ENCODE measurements around the gene XAB2. TPM values are rescaled to one million over a fixed set of nuclear protein-coding genes. Genes with fewer than 3 reads are reported as not detected.
"Not testable (repeated sequence)": the region's sequence is repeated elsewhere in the genome, so short reads cannot be mapped to it uniquely, and the experiment has no call there.

Gene XAB2
- total RNA-seq, 2 experiments from 2014 or later, result 44.0 to 45.8 TPM

DNA sequence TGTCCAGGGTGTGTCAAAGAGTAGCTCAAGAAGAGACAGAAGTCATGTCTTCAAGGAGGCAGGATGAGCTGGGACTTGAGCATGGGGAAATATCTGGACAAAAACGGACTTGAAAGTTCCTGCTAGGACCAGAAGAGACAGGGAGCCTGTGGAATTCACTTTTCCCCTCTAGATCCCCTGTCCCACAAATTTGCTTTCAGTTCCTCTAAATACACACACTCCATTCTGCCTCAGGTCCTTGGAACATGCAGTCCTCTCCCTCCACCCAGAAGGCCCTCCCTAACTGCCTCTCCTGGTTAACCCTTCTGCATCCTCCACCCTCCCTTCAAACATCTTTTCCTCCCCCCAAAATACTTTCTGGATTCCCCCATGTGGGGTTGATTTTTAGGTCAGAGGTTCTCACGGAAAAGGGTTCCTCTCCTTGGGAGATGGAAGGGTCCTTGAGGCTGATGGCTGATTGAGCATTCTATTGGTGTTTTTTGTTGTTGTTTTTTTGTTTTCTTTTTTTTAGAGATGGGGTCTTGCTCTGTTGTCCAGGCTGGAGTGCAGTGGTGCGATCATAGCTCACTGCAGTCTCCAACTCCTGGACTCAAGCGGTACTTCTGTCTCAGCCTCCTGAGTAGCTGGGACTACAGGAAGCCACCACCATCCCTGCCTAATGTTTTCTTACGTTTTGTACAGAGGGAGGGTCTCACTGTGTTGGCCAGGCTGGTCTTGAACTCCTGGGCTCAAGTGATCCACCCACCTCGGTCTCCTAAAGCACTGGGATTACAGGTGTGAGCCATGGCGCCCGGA, 32.6 kb upstream of the XAB2 start:
- no peaks in the 10 kb centered on the region for H3K27me3 Mint-ChIP-seq
- H3K36me3 Mint-ChIP-seq, result no peaks in the 10 kb centered on the region
- peaks cover 16% of the 10 kb centered on the region for H3K4me1 Mint-ChIP-seq
- no peak overlapping the region for H3K27ac Mint-ChIP-seq
- H3K9me3 Mint-ChIP-seq, result no peaks in the 10 kb centered on the region
- DNase-seq, result no peak
- H3K4me3 Mint-ChIP-seq, result no peak overlapping the region

DNA sequence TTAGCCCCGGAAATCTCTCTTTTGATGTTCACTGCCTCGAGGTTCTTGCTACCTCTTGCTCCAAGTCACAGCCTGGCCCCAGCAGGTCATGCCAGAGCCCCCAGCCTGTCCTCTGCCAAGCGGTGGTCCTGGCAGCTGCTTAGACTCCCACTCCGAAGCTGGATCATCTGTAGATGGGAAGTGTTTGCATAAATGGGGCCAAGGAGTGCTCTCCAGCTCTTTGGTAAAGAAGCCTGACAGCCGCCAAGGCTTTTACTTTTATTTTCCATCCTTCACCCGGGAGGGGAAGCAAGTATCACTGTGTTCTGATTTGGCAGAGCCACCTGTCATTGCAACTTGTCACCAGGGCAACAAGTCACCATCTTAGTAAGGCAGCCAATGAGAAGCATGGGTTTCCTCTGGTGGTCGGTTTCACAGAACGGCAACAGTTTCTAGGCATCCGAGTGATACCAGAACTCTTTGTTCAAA, 28.9 kb upstream of the XAB2 start:
- Mint-ChIP-seq H3K36me3 (no peaks in the 10 kb centered on the region), H3K27me3 (no peaks in the 10 kb centered on the region), H3K27ac (peak overlapping the region; percentile 87), H3K4me3 (peak overlapping the region; percentile 77), H3K4me1 (peaks cover 24% of the 10 kb centered on the region), H3K9me3 (no peaks in the 10 kb centered on the region)
- DNase-seq, result peak; percentile 69

DNA sequence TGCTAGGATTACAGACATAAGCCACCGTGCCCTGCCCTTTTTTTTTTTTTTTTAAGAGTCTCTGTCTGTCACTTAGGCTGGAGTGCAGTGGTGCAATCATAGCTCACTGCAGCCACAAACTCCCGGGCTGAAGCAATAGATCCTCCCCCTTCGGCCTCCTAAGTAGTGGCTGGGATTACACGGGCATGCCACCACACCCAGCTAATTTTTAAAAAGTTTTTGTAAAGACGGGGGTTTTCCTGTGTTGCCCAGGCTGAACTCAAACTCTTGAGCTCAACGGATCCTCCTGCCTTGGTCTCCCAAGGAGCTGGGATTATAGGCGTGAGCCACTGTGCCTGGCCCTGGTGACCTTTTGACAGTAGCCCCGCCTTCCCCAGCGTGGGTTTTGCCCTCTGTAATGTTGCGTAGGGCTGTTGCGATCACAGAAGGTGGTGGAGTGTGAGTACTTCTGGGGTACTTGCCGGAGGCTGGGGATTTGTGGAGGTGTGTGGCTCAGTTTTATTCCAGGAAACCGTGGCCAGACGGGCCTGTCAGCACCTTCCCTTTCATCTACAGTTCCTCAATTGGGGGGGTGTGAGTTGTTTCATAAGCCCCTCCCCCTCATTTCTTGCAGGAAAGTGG, 27.9 kb upstream of the XAB2 start:
- Mint-ChIP-seq H3K27me3 (peaks cover 2% of the 10 kb centered on the region), H3K4me3 (peak overlapping the region; percentile 1), H3K27ac (peak overlapping the region; percentile 87), H3K36me3 (no peaks in the 10 kb centered on the region), H3K9me3 (no peaks in the 10 kb centered on the region), H3K4me1 (peaks cover 30% of the 10 kb centered on the region)
- DNase-seq, result peak; percentile 76

DNA sequence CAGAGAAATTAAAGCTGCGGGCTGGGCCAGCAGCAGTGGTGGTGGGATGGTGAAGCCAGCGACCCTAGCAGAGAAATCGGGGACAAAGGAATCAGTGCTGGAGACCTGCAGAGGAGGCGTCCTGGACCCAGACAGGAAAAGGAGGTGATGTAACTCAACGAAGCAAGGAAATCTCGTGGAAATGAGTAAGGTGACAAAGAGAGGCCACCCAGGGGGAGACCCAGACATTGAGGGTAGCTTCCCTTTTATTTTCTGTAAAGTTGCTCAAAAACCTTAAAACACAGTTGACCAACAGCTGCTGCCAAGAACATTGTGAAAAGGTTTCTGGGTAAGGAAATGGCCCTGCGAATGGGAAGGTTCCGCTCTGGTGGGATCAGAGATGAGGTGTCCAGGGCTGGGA, 26.2 kb upstream of the XAB2 start:
- DNase-seq, result no peak
- Mint-ChIP-seq H3K4me1 (peaks cover 33% of the 10 kb centered on the region), H3K4me3 (no peak overlapping the region), H3K27ac (no peak overlapping the region), H3K27me3 (peaks cover 6% of the 10 kb centered on the region), H3K9me3 (no peaks in the 10 kb centered on the region), H3K36me3 (no peaks in the 10 kb centered on the region)

DNA sequence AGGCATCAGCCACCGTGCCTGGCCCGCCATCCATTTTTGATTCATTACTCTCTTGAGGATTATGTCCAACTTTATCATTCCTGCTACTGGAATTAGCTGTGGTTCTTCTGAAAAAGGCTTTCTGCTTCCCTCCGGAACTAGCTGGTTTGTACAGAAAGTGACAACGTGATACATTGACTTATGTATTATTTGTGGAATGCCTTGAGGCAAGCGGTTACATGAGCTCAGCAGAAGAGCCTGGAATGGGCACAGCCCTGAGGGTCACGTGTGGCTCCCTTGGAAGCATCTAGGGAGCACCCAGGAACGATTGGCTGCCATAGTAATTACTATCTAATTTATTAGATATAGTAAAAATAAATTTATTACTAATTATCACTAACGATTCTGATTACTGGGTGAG, 25.1 kb upstream of the XAB2 start:
- H3K4me1 Mint-ChIP-seq, result peaks cover 33% of the 10 kb centered on the region
- peaks cover 6% of the 10 kb centered on the region for H3K27me3 Mint-ChIP-seq
- no peaks in the 10 kb centered on the region for H3K9me3 Mint-ChIP-seq
- H3K4me3 Mint-ChIP-seq, result no peak overlapping the region
- H3K36me3 Mint-ChIP-seq, result no peaks in the 10 kb centered on the region
- H3K27ac Mint-ChIP-seq, result no peak overlapping the region
- DNase-seq, result no peak

DNA sequence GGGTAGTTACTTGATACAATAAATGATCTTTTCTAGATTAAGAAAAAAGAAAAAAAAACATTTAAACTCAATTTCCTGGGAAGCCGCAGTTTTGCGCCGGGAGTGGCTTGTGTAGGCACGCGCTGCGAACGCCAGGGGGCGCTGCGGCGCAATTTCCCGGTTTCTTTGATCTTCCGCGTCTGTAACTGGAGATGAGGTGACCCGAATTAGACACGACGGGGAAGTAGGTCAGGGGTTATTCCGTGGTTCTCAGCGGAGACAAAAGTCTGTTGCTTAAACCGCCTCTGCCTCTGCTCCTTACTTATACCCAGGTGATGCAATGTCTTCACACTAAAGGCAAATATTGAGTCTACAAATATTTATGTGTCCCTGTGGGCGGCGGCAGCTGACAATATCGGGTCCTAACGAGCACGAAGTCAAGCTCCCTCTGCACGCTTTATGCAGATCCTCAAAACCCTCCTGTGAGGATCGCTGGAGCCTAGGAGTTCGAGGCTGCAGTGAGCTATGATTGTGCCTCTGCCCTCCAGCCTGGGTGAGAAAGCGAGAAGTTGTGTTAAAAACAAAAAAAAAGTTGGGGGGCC, 22.8 kb upstream of the XAB2 start:
- no peaks in the 10 kb centered on the region for H3K9me3 Mint-ChIP-seq
- H3K27me3 Mint-ChIP-seq, result peaks cover 6% of the 10 kb centered on the region
- H3K27ac Mint-ChIP-seq, result peak overlapping the region; percentile 73
- DNase-seq, result peak; percentile 79
- peaks cover 19% of the 10 kb centered on the region for H3K4me1 Mint-ChIP-seq
- H3K4me3 Mint-ChIP-seq, result peak overlapping the region; percentile 59
- no peaks in the 10 kb centered on the region for H3K36me3 Mint-ChIP-seq

DNA sequence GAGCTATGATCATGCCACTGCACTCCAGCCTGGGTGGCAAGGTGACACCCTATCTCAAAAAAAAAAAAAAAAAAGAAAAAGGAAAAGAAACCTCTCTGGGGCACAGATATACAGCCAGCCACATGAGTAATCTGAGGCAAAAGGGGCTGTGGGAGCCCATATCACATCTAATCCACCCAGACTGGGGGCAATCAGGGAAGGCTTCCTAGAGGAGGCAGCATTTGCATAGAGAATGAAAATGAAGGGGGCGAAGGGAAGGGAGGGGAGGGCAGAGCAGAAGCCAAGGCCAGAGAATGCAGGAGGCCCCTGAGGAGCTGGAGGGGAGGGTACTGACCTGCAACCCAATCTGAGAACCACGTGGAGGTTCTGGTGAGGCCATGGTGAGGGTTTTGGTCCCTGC, 20.8 kb upstream of the XAB2 start:
- peaks cover 10% of the 10 kb centered on the region for H3K4me1 Mint-ChIP-seq

DNA sequence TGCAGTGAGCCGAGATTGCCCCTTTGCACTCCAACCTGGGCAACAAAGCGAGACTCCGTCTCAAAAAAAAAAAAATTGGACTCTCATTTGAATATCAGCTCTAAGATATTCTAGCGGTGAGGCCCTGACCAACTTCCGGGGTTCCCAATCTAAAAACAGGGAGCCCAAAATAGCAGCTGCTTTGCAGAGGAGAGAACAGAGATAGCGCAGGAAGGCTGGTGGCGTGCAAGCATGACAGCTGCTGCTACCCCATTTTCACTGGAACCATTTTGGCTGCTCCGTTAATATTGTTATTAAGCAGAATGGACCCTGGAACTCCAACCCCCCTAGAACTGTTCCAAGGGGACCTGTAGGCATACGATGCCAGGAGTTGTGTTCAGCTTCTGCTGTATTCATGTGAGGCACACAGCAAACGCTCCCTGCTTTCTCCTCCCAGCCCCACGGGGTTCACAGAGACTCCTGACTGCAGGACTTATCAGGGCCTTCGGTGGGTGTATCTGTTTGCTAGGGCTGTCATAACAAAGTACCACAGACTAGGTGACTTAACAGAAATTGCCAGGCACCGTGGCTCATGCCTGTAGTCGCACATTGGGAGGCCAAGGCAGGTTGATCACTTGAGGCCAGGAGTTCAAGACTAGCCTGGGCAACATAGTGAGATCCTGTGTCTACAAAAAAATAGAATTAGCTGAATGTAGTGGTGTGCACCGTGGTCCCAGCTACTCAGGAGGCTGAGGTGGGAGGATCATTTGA, 19.1 kb upstream of the XAB2 start:
- Mint-ChIP-seq H3K27ac (no peak overlapping the region), H3K9me3 (no peaks in the 10 kb centered on the region), H3K4me3 (no peak overlapping the region), H3K4me1 (peaks cover 10% of the 10 kb centered on the region), H3K36me3 (peaks cover under 1% of the 10 kb centered on the region), H3K27me3 (peaks cover 6% of the 10 kb centered on the region)
- no peak for DNase-seq

More for the DNA sequence above, 20.8 kb upstream of the XAB2 start:
- Mint-ChIP-seq H3K9me3 (no peaks in the 10 kb centered on the region), H3K4me3 (no peak overlapping the region), H3K27me3 (peaks cover 6% of the 10 kb centered on the region), H3K27ac (no peak overlapping the region), H3K36me3 (no peaks in the 10 kb centered on the region)
- DNase-seq, result no peak

DNA sequence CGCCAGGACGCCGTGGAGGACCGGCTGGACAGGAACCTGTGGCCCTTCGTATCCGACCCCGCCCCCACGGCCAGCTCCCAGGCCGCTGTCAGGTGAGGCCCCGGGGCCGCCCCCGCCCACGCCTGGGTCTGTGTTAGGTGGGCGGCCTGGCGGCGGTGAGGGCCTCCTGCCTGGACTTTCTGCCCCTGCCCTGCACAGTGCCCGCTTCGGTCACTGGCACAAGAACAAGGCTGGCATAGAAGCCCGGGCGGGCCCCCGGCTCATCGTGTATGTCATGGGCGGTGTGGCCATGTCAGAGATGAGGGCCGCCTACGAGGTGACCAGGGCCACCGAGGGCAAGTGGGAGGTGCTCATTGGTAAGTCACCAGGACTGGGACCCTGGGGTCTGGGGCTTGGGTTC, 17.8 kb upstream of the XAB2 start:
- Mint-ChIP-seq H3K36me3 (peaks cover 4% of the 10 kb centered on the region), H3K4me3 (no peak overlapping the region), H3K4me1 (peaks cover 4% of the 10 kb centered on the region), H3K27ac (no peak overlapping the region), H3K9me3 (no peaks in the 10 kb centered on the region), H3K27me3 (peaks cover 3% of the 10 kb centered on the region)
- DNase-seq, result no peak

DNA sequence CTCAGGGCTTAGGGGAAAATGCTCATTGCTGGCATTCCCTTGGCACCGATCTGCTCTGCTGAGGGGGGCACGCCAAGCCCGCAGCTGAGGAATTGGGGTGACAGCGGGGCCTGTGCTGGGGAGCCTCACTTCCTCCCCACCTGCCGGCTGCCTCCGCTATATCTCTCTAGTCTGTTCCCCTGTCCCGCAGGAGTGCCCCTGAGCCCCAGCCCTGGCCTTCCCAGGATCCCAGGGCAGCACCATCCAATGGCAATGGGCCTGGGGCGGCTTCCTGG, 17.0 kb upstream of the XAB2 start:
- H3K27me3 Mint-ChIP-seq, result no peaks in the 10 kb centered on the region
- H3K4me3 Mint-ChIP-seq, result no peak overlapping the region
- no peak overlapping the region for H3K27ac Mint-ChIP-seq
- no peak for DNase-seq
- no peaks in the 10 kb centered on the region for H3K9me3 Mint-ChIP-seq
- H3K36me3 Mint-ChIP-seq, result peaks cover 4% of the 10 kb centered on the region
- peaks cover 2% of the 10 kb centered on the region for H3K4me1 Mint-ChIP-seq

DNA sequence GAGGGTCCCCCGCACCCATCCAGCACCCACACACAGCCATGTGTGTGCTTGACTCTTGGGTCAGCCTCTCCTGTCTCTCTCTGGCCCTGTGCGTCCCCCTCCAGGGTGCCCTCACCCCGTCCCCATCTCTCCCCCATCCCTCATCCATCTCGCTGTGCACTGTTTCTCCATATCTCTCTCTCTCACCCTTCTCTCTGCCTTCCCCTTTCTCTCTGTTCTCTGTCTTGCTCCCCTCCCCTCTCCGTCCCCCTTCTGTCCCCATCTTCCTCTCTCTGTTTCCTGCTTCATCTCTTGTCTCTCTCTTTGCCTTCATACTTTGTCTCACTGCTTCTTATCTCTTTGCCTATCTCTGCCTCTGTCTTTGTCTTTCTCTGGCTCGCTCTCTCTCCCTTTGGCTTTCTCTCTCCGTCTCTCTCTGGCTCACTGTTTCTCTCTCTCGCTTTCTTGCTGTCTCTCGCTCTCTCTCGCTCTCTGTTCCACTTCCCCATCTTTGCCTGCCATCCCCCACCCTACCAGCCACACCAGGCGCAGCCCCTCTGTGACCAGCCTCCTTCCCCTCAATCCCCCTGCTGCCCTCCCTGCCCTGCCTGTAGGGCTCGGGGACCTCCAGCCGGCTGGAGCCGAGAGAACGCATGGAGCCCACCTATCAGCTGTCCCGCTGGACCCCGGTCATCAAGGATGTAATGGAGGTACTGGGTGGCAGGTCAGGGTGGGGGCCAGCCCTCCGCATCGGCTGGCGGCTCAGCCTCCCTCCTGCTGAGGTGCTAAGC, 16.5 kb upstream of the XAB2 start:
- Mint-ChIP-seq H3K4me3 (no peak overlapping the region), H3K9me3 (no peaks in the 10 kb centered on the region), H3K36me3 (peaks cover 4% of the 10 kb centered on the region), H3K4me1 (peaks cover 2% of the 10 kb centered on the region), H3K27me3 (no peaks in the 10 kb centered on the region), H3K27ac (no peak overlapping the region)
- DNase-seq, result no peak

DNA sequence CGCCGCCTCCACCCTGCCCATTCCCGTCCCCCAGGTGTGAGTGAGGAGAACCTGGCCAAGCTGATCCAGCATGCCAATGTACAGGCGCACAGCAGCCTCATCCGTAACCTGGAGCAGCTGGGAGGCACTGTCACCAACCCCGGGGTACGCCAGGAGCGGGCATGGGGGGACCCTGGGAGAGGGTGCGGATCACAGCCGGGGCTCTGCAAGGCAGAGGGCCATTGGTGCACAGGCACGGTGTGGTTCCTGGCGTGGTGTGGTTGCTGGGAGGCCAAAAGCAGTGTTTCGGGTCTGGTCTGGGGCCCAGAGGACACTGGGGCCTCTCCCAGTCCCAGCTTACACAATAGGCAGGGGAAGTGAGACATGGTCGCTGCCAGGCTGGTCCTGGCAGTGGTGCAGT, 15.8 kb upstream of the XAB2 start:
- H3K36me3 Mint-ChIP-seq, result peaks cover 4% of the 10 kb centered on the region
- H3K4me3 Mint-ChIP-seq, result no peak overlapping the region
- no peak overlapping the region for H3K27ac Mint-ChIP-seq
- no peaks in the 10 kb centered on the region for H3K27me3 Mint-ChIP-seq
- no peak for DNase-seq
- H3K4me1 Mint-ChIP-seq, result peaks cover 2% of the 10 kb centered on the region
- H3K9me3 Mint-ChIP-seq, result no peaks in the 10 kb centered on the region

DNA sequence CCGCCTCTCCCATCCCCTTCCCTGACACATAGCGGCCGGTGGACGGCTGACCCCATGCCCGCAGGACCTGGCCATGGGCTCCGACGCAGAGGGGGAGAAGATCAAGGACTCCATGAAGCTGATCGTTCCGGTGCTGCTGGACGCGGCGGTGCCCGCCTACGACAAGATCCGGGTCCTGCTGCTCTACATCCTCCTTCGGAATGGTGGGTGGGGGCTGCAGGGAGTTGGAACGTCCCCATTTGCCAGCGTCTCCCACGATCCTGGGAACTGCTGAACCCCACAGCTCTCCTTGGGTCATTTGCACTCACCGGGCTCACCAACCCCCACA, 15.2 kb upstream of the XAB2 start:
- peaks cover 5% of the 10 kb centered on the region for H3K4me1 Mint-ChIP-seq
- H3K36me3 Mint-ChIP-seq, result peaks cover 11% of the 10 kb centered on the region
- no peak overlapping the region for H3K4me3 Mint-ChIP-seq
- no peaks in the 10 kb centered on the region for H3K9me3 Mint-ChIP-seq
- no peak overlapping the region for H3K27ac Mint-ChIP-seq
- DNase-seq, result no peak
- no peaks in the 10 kb centered on the region for H3K27me3 Mint-ChIP-seq

DNA sequence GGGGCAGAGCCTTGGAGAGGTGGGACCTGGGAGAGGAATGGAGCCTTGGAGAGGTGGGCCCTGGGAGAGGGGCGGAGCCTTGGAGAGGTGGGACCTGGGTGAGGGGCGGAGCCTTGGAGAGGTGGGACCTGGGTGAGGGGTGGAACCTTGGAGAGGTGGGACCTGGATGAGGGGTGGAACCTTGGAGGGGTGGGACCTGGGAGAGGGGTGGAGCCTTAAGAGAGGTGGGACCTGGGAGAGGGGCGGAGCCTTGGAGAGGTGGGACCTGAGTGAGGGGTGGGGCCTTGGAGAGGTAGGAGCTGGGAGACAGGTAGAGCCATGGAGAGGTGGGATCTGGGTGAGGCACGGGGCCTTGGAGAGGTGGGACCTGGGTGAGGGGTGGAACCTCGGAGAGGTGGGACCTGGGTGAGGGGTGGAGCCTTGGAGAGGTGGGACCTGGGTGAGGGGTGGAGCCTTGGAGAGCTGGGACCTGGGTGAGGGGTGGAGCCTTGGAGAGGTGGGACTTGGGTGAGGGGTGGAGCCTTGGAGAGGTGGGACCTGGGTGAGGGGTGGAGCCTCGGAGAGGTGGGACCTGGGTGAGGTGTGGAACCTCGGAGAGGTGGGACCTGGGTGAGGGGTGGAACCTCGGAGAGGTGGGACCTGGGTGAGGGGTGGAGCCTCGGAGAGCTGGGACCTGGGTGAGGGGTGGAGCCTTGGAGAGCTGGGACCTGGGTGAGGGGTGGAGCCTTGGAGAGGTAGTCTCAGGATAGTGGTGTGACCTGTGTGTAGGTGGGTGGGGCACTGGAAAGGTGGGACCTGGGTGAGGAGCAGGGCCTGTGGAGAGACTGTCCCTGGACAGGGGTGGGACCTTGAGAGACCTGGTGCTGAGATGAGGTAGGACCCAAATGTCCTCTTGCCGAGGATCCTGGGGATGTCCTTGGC, 14.5 kb upstream of the XAB2 start:
- not testable (repeated sequence) for H3K27me3 Mint-ChIP-seq, H3K4me3 Mint-ChIP-seq, H3K4me1 Mint-ChIP-seq, H3K9me3 Mint-ChIP-seq, H3K27ac Mint-ChIP-seq
- H3K36me3 Mint-ChIP-seq, result peaks cover 11% of the 10 kb centered on the region
- peak; percentile 35 for DNase-seq

All from activated naive CD8-positive, alpha-beta T cell treated with anti-CD3 and anti-CD28 coated beads for 36 hours (primary cell).